ENCODE data around the gene SNW1.

Gene SNW1

GRCh38 chr14:77738559-77739250 lies 22.3 kb downstream of the SNW1 start:
- TF ChIP-seq CTCF (IDR thresholded peaks at IDR 0.05; ENCODE audit: extremely low read depth, missing control alignments), result no peak
- DNase-seq (ENCODE audit: low spot score), result peak; percentile 41

- no peak for DNase-seq (ENCODE audit: low spot score)
- no peak for TF ChIP-seq CTCF (IDR thresholded peaks at IDR 0.05; ENCODE audit: extremely low read depth, missing control alignments)
These were observed 29.9 kb downstream of the SNW1 start for GRCh38 chr14:77730976-77731497.

- no peak for DNase-seq (ENCODE audit: low spot score)
- TF ChIP-seq CTCF (IDR thresholded peaks at IDR 0.05; ENCODE audit: extremely low read depth, missing control alignments), result no peak
These were observed 38.7 kb downstream of the SNW1 start for GRCh38 chr14:77722301-77722700.

- TF ChIP-seq CTCF (IDR thresholded peaks at IDR 0.05; ENCODE audit: extremely low read depth, missing control alignments), result no peak
- no peak for DNase-seq (ENCODE audit: low spot score)
These were observed 39.5 kb downstream of the SNW1 start for GRCh38 chr14:77721437-77721836.

GRCh38 chr14:77717608-77718305 lies 43.2 kb downstream of the SNW1 start:
- DNase-seq (ENCODE audit: low spot score), result no peak
- no peak for TF ChIP-seq CTCF (IDR thresholded peaks at IDR 0.05; ENCODE audit: extremely low read depth, missing control alignments)

GRCh38 chr14:77714926-77715325 lies 46.0 kb downstream of the SNW1 start:
- TF ChIP-seq CTCF (IDR thresholded peaks at IDR 0.05; ENCODE audit: extremely low read depth, missing control alignments), result no peak
- no peak for DNase-seq (ENCODE audit: low spot score)

- DNase-seq (ENCODE audit: low spot score), result no peak
- no peak for TF ChIP-seq CTCF (IDR thresholded peaks at IDR 0.05; ENCODE audit: extremely low read depth, missing control alignments)
These were observed 50.6 kb downstream of the SNW1 start for GRCh38 chr14:77710364-77710763.
